Panc1 (cell line): Measurements from ENCODE around the gene PRCC. TPM values are rescaled to one million over a fixed set of nuclear protein-coding genes. Genes with fewer than 3 reads are reported as not detected.
A peak's percentile ranks its signal among the peaks of the same experiment; 100 is the strongest.

Experiments used
- ATAC-seq: fragments of 200-7000 bp; cut with Tn5 transposase; 2 replicates; pipeline ENCODE4 v1.9.1; 2020; ENCODE audit warnings: mild to moderate bottlenecking, moderate library complexity
- BruUV-seq: library from RNA; stranded (reverse); fragments of 400-500 nt; replicated peaks from 2 replicates; lab custom pipeline; 2021; lab: Mats Ljungman, UMichigan
- CTCF ChIA-PET: fragments of 300-600 bp; sonication (Branson Sonifier 250); formaldehyde crosslinking; loops from one replicate; lab custom pipeline; 2022; ENCODE audit warnings: antibody characterized with exemption; lab: Charles Lee
- POLR2A ChIA-PET: fragments of 300-600 bp; sonication (Branson Sonifier 250); formaldehyde crosslinking; loops from one replicate; lab custom pipeline; 2022; ENCODE audit warnings: antibody characterized with exemption; lab: Charles Lee
- DNase-seq: peaks from one replicate; pipeline ENCODE4 v3.0.0-alpha.2; 2010; ENCODE audit warnings: low read depth, low spot score
- H3K27ac ChIP-seq: 2 replicates; pipeline ENCODE4 v1.5.1; 2011; ENCODE audit warnings: mild to moderate bottlenecking, low read length, inconsistent platforms
- H3K27me3 ChIP-seq: fragments of 200-500 bp; sonication (Bioruptor generic); 2 replicates; pipeline ENCODE4 v1.6.0; 2014; ENCODE audit warnings: low read length, inconsistent platforms; ENCODE audit not compliant: control insufficient read depth, insufficient read depth
- H3K36me3 ChIP-seq: fragments of 200-500 bp; sonication (Bioruptor generic); 2 replicates; pipeline ENCODE4 v1.5.1; 2014; ENCODE audit warnings: inconsistent platforms, mild to moderate bottlenecking, low read length, moderate library complexity; ENCODE audit not compliant: control insufficient read depth, insufficient read depth
- H3K4me1 ChIP-seq: 2 replicates; pipeline ENCODE4 v1.5.1; 2011; ENCODE audit warnings: inconsistent platforms, mild to moderate bottlenecking, low read length, moderate library complexity; ENCODE audit not compliant: control insufficient read depth, insufficient read depth
- H3K4me3 ChIP-seq, 2 experiments: 2 replicates each; pipeline ENCODE4 v1.5.1; 2011 to 2012; ENCODE audit warnings: low read depth in 2 of 2, low read length in 2 of 2, mild to moderate bottlenecking in 2 of 2, inconsistent platforms in 1 of 2, moderate library complexity in 1 of 2
- H3K9me3 ChIP-seq: fragments of 200-500 bp; sonication (Bioruptor generic); 2 replicates; pipeline ENCODE4 v1.5.1; 2014; ENCODE audit warnings: low read depth, mild to moderate bottlenecking, inconsistent platforms, low read length, moderate library complexity; ENCODE audit not compliant: control insufficient read depth, insufficient read depth
- POLR2AphosphoS5 ChIP-seq: IDR thresholded peaks from 2 replicates; pipeline ENCODE4 v1.6.1; 2012; ENCODE audit warnings: mild to moderate bottlenecking, low read depth, low read length, moderate library complexity
- SIN3A ChIP-seq: IDR thresholded peaks from 2 replicates; pipeline ENCODE4 v1.6.1; 2012; ENCODE audit warnings: low read depth, mild to moderate bottlenecking, low read length, moderate library complexity, borderline replicate concordance; ENCODE audit not compliant: insufficient read depth
- in situ Hi-C: cut with HindIII; loops from 2 replicates; pipeline ENCODE4 v1.10.0; 2016; ENCODE audit warnings: low sequenced_read_pairs, low pct_unique_long_range_greater_than_20kb
- intact Hi-C: fragments of 100-400 bp; cut with micrococcal nuclease; formaldehyde crosslinking; loops from one replicate; pipeline ENCODE4 v1.10.0; 2022; ENCODE audit not compliant: unreplicated experiment
- total RNA-seq: library from RNA; stranded (reverse); gene quantifications from one replicate; pipeline ENCODE4 v1.2.1, GENCODE V29; 2021; ENCODE audit not compliant: unreplicated experiment
- TF ChIP-seq, protein P1 (sequence below), 2 experiments: IDR thresholded peaks; 2 replicates each; pipeline ENCODE4 v1.6.1; 2011 to 2012; ENCODE audit warnings: low read depth in 2 of 2, control low read depth in 1 of 2, low read length in 1 of 2, mild to moderate bottlenecking in 1 of 2, moderate library complexity in 1 of 2; ENCODE audit not compliant: insufficient read depth in 1 of 2

PRCC gene
- total RNA-seq, 1 experiment from 2014 or later = 78.5 TPM

DNA sequence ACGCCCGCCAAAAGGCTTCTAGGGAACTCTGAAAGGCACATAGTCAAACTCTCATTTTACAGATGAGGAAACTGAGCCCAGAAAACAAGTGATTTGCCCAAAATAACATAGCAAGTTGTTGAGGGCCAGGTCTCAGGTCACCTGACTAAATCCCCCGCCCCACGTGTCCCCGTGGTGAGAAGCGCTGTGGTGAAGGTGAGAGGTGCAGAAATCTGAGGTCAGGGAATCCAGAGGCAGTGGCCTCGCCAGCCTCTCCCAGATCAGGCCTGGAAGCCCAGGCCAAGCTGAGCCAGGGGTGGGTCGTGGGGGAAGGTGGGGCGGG lies 21.0 kb upstream of the PRCC start:
- ChIA-PET CTCF (no interaction called here), POLR2A (no interaction called here)
- Histone ChIP-seq H3K36me3 (peaks cover 27% of the 10 kb centered on the region), H3K4me3 (peak overlapping the region in 1 of 2 experiments; percentile 61; a peak in 2 of 4 replicates), H3K4me1 (peaks cover 59% of the 10 kb centered on the region), H3K27ac (peak overlapping the region; percentile 98), H3K27me3 (no peaks in the 10 kb centered on the region), H3K9me3 (no peaks in the 10 kb centered on the region)
- no peak for TF ChIP-seq POLR2AphosphoS5
- TF ChIP-seq, protein P1, sequence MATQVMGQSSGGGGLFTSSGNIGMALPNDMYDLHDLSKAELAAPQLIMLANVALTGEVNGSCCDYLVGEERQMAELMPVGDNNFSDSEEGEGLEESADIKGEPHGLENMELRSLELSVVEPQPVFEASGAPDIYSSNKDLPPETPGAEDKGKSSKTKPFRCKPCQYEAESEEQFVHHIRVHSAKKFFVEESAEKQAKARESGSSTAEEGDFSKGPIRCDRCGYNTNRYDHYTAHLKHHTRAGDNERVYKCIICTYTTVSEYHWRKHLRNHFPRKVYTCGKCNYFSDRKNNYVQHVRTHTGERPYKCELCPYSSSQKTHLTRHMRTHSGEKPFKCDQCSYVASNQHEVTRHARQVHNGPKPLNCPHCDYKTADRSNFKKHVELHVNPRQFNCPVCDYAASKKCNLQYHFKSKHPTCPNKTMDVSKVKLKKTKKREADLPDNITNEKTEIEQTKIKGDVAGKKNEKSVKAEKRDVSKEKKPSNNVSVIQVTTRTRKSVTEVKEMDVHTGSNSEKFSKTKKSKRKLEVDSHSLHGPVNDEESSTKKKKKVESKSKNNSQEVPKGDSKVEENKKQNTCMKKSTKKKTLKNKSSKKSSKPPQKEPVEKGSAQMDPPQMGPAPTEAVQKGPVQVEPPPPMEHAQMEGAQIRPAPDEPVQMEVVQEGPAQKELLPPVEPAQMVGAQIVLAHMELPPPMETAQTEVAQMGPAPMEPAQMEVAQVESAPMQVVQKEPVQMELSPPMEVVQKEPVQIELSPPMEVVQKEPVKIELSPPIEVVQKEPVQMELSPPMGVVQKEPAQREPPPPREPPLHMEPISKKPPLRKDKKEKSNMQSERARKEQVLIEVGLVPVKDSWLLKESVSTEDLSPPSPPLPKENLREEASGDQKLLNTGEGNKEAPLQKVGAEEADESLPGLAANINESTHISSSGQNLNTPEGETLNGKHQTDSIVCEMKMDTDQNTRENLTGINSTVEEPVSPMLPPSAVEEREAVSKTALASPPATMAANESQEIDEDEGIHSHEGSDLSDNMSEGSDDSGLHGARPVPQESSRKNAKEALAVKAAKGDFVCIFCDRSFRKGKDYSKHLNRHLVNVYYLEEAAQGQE (IDR thresholded peaks at IDR 0.05; ENCODE audit: insufficient read depth in 1 of 2, low read depth in 2 of 2, low read length in 1 of 2) = no peak
- no peak for TF ChIP-seq SIN3A
- in situ Hi-C loops (no loop called here), intact Hi-C loops (no loop called here)
- no peak for ATAC-seq
- BruUV-seq = no TSS peak
- DNase-seq = no peak

DNA sequence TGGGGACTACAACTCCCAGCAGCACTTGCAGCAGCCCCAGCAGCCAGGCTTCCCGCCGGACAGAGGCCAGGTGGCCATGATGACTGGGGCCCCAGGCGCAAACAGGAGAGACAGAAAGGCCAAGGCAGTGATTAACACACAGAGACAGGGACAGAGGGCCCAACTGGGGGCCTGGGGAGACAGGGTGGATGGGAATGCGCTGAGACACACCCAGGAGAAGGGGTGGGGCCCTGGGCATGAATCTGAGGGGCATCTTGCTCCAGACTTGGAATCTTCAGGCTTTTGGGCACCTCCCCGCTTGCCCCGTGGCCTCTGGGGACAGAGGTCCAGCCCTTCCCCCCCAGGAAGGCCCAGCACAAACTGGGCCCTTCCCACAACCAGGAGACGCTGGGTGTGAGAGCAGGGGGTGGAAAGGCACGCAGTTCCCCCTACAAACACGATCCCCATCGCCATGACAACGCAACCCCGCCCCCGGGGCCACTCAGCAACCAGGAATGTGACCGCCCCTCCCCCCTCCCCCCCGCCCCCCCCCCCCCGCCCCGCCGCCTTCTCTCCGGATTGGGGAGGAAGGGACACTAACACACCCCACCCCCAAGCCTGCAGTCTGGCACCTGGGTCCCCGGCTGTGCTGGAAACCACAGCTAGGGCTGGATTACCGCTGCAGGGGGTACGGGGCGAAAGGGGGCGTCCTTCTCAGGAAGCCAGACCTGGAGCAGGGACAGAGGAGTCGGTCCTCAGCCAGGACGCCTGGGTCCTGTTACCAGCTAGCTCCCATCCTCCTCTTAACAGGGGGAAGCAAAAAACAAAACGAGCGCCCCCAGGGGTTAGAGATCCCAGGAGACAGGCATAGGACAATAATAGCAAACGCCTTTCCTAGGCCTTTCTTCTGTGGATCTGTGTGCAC lies 20.4 kb upstream of the PRCC start:
- DNase-seq (no peak), ATAC-seq (peak; percentile 55)
- no peaks in the 10 kb centered on the region for H3K9me3 ChIP-seq
- peaks cover 24% of the 10 kb centered on the region for H3K36me3 ChIP-seq
- intact Hi-C loops = no loop called here
- H3K4me3 ChIP-seq = peak overlapping the region; percentile 77 to 80
- no TSS peak for BruUV-seq
- CTCF ChIA-PET = interaction anchor here (0.6 kb wide), 1 partner anchor 70 kb away, joined by 4 read pairs; no protein-coding TSS in a partner anchor
- H3K4me1 ChIP-seq = peaks cover 53% of the 10 kb centered on the region
- POLR2A ChIA-PET = interaction anchor here (0.7 to 0.9 kb wide), 2 partner anchors 18 to 23 kb away, joined by 3 to 4 read pairs; partner anchors contain the start of genes ISG20L2 and METTL25B
- H3K27me3 ChIP-seq = no peaks in the 10 kb centered on the region
- in situ Hi-C loops = no loop called here
- peak overlapping the region; percentile 100 for H3K27ac ChIP-seq
- TF ChIP-seq, protein P1 (IDR thresholded peaks at IDR 0.05; ENCODE audit: insufficient read depth in 1 of 2, low read depth in 2 of 2, low read length in 1 of 2) = no peak
- 0 out of 2 replicates have a peak, but pooled peaks have one; percentile 47 for TF ChIP-seq POLR2AphosphoS5
